Stimulated activated CD4-positive, alpha-beta T cell treated with anti-CD3 and anti-CD28 coated beads, Interleukin-4, amount 100 ng/mL, for 24 hours (primary cell): ENCODE data around the gene DMWD.
"Not testable (repeated sequence)": the region's sequence is repeated elsewhere in the genome, so short reads cannot be mapped to it uniquely, and the experiment has no call there.

Experiments
- DNase-seq: peaks from one replicate; pipeline ENCODE4 v3.0.0-alpha.2; 2020

Gene DMWD

DNA sequence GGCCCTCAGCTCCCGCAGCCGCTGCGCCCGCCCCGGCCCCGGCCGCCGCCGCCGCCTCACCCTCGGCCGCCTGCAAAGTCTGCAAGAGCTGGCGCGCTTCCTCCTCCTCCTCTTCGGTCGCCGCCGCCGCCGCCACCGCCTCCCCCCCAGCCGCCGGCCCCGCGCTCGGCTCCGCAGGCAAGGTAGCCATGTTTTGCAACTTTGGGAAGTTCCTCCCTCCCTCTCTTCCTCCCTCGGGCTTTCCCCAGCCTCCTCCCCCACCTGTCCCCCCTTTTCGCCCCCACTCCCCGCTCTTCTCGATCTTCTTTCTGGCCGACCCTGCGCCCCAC lies 24.0 kb downstream of the DMWD start:
- peak; percentile 34 for DNase-seq

DNA sequence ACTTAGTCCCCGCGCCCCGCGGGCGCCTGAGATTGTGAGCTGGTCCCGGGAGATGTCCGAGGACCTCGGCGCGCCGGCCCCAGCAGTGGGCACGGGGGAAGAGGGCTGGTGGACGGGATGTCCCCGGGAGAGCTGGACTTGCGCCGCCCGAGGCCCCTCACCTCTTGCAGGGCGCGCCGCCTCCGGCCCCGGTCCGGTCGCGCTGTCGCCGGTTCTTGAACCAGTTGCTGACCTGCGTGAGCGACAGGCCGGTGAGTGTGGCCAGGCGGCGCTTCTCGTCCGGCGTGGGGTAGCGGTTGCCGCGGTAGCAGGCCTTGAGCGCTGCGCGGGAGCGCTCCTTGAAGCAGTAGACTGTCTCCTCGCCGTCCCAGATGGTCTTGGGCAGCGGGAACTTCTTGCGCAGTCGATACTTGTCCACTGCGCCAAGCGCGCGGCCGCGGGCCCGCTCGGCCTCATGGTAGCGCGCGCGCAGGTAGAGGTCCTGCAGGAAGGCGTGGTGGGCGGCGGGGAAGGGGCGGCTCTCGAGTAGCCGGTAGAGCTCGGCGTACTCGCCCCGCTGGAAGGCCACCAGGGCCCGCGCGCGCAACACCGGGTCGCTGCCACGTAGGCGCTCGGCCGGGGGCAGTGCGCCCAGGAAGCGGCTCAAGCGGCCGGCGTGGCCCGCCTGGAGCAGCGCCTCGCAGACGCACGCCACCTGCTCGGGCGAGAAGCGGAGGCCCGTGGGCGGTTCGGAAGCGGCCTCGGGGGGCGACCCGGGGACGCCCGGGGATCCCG lies 24.6 kb downstream of the DMWD start:
- no peak for DNase-seq

DNA sequence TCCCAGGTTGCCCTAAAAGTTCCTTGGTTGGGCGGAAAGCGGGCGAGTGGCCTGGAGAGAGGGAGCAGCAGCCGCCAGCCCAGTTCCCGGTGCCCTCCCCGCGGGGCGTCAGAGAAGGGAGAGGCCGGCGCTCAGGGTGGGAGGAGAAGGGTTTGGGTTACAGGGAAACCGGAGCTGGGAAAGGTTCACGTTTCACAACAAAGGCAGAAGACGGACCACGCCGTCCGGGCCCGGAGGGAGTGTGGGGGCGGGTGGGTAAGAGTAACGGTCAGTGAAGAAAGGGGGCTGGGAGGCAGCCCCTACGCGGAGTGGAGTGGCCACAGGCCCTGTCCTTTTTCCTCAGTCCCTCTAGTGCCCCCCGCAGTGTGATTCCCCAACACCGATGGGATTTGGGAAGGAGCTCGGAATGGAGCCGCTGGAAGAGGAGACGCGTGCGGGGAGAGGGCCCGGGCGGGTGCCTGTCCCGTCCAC lies 25.2 kb downstream of the DMWD start:
- DNase-seq: no peak

DNA sequence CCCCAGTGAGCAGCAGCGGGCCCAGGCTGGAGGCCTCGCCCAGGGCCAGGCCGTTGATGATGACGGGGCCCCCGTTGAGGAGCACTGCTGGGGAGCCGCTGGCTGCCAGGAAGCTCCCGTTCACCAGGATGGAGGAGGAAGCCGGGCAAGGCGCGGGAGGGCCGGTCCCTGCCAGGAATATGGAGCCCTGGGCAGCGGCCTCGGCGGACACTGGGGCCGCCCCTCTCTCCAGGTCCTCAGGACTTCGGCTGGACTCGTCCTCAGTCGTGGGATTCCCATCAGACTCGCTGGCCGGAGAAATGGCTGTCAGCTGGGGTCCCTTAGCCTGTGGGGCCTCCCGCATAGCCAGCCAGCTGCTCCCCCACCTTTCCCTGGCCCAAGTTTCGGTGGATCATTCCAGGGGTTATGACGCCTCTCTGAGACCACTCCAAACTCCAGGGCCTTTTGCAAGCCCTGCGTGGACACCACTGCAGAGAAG lies 25.7 kb downstream of the DMWD start:
- DNase-seq: no peak

DNA sequence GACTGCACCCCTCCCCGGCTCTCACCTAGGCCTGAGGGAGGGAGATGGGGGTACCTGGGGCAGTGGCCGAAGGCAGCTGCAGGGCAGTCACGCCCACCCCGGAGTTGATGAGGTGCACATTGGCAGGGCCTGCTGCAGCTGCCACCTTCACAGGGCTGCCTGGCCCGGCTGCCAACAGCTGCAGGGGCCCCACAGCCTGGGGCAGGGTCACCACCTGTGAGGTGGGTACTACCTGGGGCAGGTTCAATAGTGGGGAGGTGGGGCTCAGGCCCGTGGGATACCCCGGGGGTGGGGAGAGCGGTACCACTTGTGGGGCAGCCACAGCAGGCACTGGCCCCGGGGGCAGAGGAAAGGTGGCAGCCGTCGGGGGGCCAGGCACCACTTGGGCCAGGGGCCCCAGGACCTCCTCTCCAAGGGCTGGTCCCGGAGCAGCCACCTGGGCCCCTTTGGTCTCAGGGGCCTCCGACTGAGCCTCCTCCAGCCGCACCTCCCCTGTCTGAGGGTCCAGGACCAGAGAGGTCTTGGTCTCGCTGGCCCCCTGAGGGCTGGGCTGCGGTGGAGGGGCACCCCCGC lies 26.3 kb downstream of the DMWD start:
- no peak for DNase-seq

DNA sequence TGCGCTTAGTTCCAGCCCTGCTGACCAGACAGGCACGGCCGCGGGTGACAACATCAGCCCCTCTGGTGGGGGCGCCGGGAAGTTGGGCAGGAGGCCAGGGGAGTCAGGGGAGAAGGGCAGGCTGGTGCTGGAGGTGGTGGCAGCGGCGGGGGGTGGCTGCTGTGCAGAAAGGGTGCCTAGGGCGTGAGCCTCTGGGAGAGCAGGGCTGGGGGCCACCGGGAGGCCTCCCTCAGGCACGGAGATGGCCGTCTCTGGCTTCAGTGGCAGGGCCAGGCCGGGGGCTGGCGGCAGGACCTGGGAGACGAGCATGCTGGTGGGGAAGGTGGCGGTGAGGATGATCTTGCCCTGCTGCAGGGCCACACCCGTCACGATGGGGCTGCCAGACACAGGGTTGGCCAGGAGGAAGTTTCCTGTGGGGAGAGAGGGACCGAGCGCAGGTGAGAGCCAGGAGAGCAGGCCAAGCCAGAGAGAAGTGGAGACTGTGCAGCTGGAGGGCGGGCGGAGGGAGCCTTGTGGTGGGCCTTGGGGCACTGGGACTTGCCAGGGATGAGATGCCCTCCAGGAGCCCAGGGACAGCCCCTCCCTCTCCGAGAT lies 26.8 kb downstream of the DMWD start:
- no peak for DNase-seq

DNA sequence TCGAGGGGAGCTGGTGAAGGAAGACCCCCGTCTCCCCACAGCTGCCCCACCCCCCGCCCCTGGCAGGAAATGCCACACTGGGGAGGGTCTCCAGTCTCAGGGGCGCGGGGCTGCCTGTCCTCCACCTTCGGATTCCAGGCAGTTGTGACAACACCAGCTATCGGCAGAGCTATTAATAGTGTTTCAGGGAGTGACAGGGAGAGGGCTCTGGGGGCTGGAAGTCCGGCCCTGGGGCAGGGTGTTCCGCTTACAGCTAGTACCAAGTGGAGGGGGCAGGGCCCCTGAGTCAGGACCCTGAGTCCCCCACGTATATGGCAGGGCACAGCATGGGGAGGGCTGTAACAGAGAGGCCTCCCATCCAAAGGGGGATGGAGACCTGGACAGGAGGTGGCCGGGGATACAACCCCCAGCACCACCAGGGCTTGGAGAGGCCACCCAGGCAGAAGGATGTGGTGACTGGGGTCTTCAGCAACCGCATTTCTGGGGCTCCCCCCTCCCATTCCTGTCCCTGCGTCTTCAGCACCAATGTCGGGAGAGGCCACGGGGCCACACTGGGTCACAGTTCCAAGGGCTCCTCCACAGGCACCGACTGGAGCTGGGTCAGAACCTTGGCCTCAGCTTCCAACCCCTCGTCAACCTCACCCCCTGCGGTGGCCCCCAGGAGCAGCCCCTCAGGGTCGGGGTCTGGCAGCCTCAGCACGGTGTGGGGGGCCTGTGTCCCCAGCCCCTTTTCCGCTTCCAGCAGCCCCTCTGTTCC lies 27.5 kb downstream of the DMWD start:
- no peak for DNase-seq

DNA sequence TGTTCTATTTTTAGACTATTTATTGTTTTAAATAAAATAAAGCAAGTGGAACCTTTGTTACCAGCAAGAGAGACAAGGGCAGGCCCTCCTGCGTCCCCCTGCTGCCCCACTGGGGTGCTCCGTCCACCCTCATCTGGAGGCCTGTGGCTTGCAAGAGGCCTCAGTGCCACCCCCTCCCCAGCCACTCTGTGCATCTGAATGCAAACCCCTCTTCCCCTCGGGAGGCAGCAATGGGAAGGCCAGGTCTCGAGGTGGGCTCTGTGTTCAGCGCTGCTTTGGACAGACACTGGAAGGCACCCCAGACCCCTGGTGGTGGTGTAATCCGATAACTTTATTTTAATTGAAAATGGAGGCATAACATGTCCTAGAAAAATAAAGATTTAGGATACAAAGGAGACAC lies 28.2 kb downstream of the DMWD start:
- no peak for DNase-seq

DNA sequence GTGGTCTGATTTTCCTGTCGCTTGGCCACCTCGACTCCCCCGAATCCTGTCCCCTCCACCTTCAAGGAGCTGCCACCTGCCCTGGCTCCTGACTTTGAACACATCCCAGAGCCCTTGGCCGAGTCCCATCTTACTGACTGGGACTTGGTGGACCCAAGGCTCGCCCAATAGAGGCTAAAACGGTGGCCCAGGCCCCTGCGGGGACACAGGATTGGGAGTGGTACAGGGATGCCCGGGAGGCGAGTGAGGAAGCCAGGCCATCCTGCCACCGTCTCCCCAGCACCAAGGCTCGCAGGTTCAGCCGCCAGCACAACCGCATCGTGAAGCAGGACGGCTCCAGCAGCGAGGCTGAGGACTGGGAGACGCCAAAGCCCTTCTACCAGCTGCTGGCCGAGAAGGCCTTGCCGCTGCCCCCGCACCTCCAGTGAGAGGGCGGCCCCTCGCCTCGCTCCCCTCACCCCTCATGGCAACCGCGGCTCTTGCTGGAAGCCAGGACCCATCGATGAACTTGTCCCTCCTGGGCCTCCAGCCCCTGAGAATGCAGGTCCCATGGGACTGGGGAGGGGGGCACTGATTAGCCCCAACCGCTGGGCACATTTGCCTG lies 28.9 kb downstream of the DMWD start:
- no peak for DNase-seq

DNA sequence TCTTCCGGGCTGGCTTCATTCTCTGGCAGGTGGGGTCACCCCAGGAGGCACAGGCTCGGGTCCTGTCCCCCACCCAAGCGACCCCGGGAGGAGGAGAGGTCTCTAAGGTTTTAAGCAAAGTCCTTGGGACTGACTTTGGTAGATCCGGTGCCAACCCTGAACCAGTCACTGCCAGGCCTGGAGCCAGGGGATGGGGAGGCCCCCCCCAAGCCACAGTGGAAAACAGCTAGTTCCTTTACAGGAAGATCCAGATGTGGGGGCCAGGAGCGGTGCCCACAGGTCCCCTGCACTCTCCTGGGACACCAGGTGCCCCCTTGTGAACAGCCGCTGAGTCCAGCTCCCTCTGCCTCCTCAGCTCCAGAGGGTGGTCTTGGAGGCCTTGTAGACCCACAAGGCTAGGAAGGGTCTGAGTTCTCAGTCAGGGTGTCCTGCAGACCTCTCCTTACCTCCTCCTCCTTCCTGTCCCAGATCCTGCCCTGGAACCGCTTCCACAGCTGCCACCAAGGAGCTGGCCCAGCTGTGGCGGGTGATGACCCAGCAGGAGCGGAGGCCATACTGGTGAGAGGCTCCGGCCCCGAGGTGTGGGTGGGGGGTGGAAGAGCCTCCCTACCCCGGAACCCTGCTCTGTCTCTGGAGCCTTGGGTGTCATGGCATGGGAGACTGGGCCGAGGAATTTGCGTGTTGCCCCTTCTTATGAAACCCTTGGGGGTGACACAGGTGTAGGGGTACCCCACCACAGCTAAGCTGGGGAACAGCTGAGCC lies 29.6 kb downstream of the DMWD start:
- no peak for DNase-seq

DNA sequence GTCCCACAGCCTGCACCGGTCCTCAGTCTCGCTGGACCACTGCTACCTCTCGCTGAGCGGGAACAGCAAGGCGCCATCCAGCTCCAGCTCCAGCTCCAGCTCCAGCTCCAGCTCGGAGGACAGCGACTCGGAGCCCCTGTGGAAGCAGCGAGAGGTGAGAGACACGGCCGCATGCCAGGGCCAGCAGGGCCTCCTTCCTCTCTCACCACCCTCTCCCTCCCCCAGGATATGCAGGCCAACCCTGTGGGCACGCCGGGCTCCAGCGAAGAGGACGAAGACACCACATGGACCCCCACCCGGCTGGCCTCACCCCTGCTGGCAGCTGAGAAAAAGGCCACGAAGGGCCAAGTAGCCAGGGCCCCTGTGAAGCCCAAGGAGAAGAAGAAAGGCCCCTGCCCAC lies 30.9 kb downstream of the DMWD start:
- no peak for DNase-seq

DNA sequence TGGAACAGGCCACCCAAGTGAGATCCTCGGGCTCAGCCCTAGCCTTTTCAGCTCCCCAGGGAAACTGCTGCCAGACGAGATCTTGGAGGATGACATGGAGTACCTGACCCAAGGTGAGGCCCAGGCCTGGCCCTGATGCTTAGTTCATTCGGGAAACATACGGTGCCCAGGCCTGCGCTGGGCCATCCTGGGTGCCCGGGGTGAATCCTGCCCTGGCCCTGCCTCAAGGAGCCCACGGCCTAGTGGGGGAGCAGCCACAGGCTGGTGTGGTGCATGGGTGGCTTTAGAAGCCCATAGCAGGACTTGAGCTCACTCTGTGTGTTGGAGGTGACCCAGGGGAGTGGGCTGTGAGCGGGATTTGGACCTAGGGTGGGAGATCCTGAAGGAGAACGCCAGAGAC lies 33.7 kb downstream of the DMWD start:
- no peak for DNase-seq

DNA sequence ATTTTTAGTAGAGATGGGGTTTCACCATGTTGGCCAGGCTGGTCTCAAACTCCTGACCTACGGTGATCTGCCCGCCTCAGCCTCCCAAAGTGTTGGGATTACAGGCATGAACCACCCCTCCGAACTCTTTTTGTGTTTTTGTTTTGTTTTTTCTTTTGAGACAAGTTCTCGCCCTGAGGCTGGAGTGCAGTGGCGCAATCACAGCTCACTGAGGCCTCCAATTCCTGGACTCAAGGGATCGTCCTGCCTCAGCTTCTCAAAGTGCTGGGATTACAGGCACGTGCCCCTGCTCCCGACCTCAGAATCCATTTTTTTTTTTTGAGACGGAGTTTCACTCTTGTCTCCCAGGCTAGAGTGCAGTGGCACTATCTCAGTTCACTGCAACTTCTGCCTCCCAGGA lies 35.0 kb downstream of the DMWD start:
- no peak for DNase-seq

DNA sequence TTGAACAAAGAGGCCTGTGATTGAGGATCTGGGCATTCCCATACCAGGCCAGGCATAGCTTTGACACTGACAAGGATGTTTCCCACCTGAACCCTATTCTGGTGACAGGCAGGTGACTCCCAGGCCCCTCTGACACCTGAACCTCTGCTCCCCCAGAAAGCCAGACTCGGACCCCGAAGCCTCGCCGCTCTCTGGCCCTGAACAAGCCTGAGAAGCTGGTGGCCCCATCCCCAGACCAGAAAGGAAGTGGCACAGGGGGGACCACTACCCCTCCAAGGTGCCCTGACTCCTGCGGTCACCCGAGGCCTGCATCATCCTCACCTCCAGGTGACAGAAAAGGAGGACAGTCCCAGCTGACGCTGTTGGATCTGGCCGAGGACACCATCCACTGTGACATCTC lies 38.3 kb downstream of the DMWD start:
- DNase-seq: no peak

DNA sequence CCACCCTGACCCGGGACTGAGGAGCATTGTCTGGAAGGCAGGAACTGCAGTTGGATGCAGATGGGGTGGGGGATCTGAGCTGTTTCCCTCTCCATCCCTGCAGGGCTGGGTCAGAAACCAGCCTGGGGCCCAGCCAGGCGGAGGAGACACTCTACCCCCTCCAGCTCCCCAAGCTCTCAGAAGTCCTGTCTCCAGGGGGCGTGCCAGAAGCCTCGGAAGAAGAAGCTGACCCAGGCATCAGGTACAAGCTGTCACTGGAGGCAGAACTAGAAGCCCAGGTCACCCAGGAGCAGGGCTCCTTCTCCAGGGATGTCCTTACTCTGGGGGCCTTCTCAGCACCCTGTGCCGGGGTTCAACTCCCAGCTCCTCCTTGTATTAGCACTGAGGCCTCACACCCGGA lies 39.1 kb downstream of the DMWD start:
- DNase-seq: no peak

DNA sequence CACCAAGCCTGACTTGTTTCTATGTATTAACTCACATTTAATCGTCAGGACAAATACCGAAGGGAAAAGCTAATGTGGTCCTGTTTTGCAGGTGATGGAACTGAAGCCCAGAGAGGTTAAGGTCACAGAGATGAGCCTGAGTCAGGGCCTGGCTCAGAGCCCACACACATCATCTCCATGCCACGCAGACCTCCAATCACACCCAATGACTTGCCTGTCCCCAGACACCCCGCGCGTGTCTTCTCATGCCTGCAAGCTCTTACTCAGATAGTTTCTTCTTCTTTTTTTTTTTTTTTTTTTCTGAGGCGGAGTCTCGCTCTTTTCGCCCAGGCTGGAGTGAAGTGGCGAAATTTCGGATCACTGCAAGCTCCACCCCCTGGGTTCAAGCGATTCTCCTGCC lies 40.0 kb downstream of the DMWD start:
- DNase-seq: no peak

DNA sequence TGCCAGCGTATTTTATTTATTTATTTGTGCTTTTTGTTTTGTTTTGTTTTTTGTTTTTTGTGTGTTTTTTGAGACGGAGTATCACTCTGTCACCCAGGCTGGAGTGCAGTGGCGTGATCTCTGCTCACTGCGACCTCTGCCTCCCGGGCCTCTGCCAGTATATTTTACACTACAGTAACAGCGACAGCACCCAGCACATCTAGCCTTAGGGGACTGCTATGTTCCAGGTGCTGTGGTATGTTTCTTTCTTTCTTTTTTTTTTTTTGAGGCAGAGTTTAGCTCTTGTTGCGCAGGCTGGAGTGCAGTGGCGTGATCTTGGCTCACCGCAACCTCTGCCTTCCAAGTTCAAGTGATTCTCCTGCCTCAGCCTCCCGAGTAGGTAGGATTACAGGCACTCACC lies 41.2 kb downstream of the DMWD start:
- not testable (repeated sequence) for DNase-seq

DNA sequence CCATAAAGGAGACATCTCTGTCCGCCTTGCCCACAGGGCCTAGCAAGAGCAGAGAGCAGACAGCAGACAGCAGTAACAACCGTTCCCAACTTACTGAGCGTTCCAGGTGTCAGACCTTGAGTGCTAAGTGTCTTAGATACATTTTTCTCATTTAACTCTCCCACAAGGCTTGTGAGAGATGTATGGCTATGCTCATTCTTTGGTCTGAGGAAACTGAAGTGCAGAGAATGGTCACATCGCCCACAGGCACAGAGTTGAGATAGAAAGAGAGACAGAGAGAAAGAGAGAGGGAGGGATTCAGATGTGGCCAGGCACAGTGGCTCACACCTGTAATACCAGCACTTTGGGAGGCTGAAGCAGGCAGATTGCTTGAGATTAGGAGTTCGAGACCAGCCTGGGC lies 45.1 kb downstream of the DMWD start:
- no peak for DNase-seq

DNA sequence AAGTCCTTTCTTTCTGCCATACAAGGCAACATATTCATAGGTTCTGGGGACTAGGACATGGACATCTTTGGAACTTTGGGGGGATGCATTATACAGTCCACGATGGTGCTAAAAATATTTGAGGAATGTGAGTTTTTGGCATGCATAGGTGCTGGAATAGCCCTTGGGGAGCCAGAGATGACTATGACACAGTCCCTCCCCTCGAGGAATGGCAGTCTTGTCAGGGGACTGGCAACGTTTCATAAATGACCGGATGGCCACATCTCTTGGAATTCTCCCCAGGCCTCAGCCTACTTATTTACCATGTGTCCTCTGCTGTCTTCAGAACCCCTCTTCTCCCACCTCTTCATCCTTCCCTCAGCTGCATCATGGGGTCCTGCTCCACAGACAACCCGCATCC lies 45.8 kb downstream of the DMWD start:
- DNase-seq: no peak

DNA sequence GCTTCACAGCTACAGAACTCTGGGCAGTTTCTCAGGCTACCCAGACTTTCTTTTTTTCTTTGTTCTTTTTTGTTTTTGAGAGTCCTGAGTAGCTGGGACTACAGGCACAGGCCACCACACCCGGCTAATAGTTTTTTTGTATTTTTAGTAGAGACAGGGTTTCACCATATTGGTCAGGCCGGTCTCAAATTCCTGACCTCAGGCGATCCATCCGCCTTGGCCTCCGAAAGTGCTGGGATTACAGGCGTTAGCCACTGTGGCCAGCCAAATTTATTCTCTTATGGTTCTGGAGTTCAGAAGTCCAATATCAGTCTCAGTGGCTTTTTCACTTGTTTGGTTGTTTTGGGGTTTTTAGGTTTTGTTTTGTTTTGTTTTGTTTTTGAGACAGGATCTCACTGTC lies 47.0 kb downstream of the DMWD start:
- DNase-seq: no peak

DNA sequence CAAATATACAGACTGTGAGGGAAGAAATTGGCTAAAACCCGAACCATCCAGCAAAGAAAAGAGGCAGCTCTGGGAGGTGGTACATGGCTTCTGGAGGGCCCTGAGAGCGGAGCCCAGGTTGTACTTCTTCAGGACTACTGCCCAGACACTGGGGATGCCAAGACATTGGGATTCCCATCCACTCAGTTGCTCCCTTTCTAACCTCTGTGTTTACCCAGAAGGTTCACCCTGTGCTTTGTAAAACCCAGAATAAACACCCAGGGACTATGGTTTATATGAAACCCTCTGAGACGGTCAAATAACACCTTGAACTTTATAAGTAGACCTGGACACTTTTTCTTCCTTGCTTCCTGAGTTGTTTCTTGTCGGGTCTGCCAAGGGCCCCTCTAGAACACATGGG lies 49.7 kb downstream of the DMWD start:
- no peak for DNase-seq
